ENCODE data around the gene CFAP100. TPM values are rescaled to one million over a fixed set of nuclear protein-coding genes. Genes with fewer than 3 reads are reported as not detected.

Gene CFAP100
- total RNA-seq, 1 experiment from 2014 or later, result not detected

- Mint-ChIP-seq H3K4me3 (ENCODE audit: unreplicated experiment) (no peak overlapping the region), H3K27ac (ENCODE audit: unreplicated experiment) (no peak overlapping the region), H3K4me1 (ENCODE audit: low read depth, unreplicated experiment) (peaks cover 8% of the 10 kb centered on the region), H3K27me3 (ENCODE audit: insufficient read depth, unreplicated experiment) (no peaks in the 10 kb centered on the region), H3K9me3 (ENCODE audit: unreplicated experiment) (no peaks in the 10 kb centered on the region), H3K36me3 (ENCODE audit: insufficient read depth, unreplicated experiment) (peaks cover 1% of the 10 kb centered on the region)
- no peak overlapping the region for H3K4me3 ChIP-seq (ENCODE audit: low read depth, low read length)
- CTCF ChIA-PET, result no interaction called here
- no peaks in the 10 kb centered on the region for H3K27me3 ChIP-seq (replicated peaks; ENCODE audit: control insufficient read depth, insufficient read depth, low read length)
- BruUV-seq (replicated peaks), result no TSS peak
- H3K36me3 ChIP-seq (ENCODE audit: control insufficient read depth, insufficient read depth, low read length), result no peaks in the 10 kb centered on the region; the same call in 1 of the 2 replicates
- peaks cover 10% of the 10 kb centered on the region for H3K4me1 ChIP-seq
- no peak for DNase-seq
- no peak for TF ChIP-seq CTCF (IDR thresholded peaks at IDR 0.05; ENCODE audit: insufficient read depth in 1 of 2, low read depth in 1 of 2, low read length in 1 of 2, severe bottlenecking in 1 of 2, unreplicated experiment in 1 of 2)
- no peaks in the 10 kb centered on the region for H3K9me3 ChIP-seq
- intact Hi-C loops (cut with micrococcal nuclease; ENCODE audit: unreplicated experiment), result no loop called here
- POLR2A ChIA-PET, result no interaction called here
Observed at GRCh38 chr3:126442094-126442855, 47.6 kb downstream of the CFAP100 start.

- BruUV-seq (replicated peaks), result no TSS peak
- no peaks in the 10 kb centered on the region for H3K9me3 Mint-ChIP-seq (ENCODE audit: unreplicated experiment)
Observed at GRCh38 chr3:126442856-126443242, 48.1 kb downstream of the CFAP100 start.

GRCh38 chr3:126445506-126445905, 50.8 kb downstream of the CFAP100 start:
- BruUV-seq (replicated peaks), result no TSS peak
- Histone ChIP-seq H3K4me1 (peaks cover 10% of the 10 kb centered on the region), H3K36me3 (ENCODE audit: control insufficient read depth, insufficient read depth, low read length) (no peaks in the 10 kb centered on the region; the same call in 1 of the 2 replicates), H3K4me3 (ENCODE audit: low read depth, low read length) (no peak overlapping the region), H3K27me3 (replicated peaks; ENCODE audit: control insufficient read depth, insufficient read depth, low read length) (no peaks in the 10 kb centered on the region), H3K9me3 (no peaks in the 10 kb centered on the region)
- Mint-ChIP-seq H3K36me3 (ENCODE audit: insufficient read depth, unreplicated experiment) (peaks cover under 1% of the 10 kb centered on the region), H3K27ac (ENCODE audit: unreplicated experiment) (no peak overlapping the region), H3K27me3 (ENCODE audit: insufficient read depth, unreplicated experiment) (no peaks in the 10 kb centered on the region), H3K4me3 (ENCODE audit: unreplicated experiment) (no peak overlapping the region), H3K9me3 (ENCODE audit: unreplicated experiment) (no peaks in the 10 kb centered on the region), H3K4me1 (ENCODE audit: low read depth, unreplicated experiment) (peaks cover 8% of the 10 kb centered on the region)
- DNase-seq, result no peak
- no peak for TF ChIP-seq CTCF (IDR thresholded peaks at IDR 0.05; ENCODE audit: insufficient read depth in 1 of 2, low read depth in 1 of 2, low read length in 1 of 2, severe bottlenecking in 1 of 2, unreplicated experiment in 1 of 2)
- ChIA-PET CTCF (no interaction called here), POLR2A (interaction anchor here (0.6 kb wide), 1 partner anchor 57 kb away, joined by 16 read pairs; no protein-coding TSS in a partner anchor)
- intact Hi-C loops (cut with micrococcal nuclease; ENCODE audit: unreplicated experiment), result no loop called here

More at GRCh38 chr3:126442856-126443242, 48.1 kb downstream of the CFAP100 start:
- Mint-ChIP-seq H3K27ac (ENCODE audit: unreplicated experiment) (no peak overlapping the region), H3K36me3 (ENCODE audit: insufficient read depth, unreplicated experiment) (no peaks in the 10 kb centered on the region), H3K27me3 (ENCODE audit: insufficient read depth, unreplicated experiment) (no peaks in the 10 kb centered on the region), H3K4me3 (ENCODE audit: unreplicated experiment) (no peak overlapping the region), H3K4me1 (ENCODE audit: low read depth, unreplicated experiment) (peaks cover 8% of the 10 kb centered on the region)
- no peak for TF ChIP-seq CTCF (IDR thresholded peaks at IDR 0.05; ENCODE audit: insufficient read depth in 1 of 2, low read depth in 1 of 2, low read length in 1 of 2, severe bottlenecking in 1 of 2, unreplicated experiment in 1 of 2)
- POLR2A ChIA-PET, result no interaction called here
- CTCF ChIA-PET, result no interaction called here
- DNase-seq, result no peak
- Histone ChIP-seq H3K36me3 (ENCODE audit: control insufficient read depth, insufficient read depth, low read length) (no peaks in the 10 kb centered on the region; the same call in 1 of the 2 replicates), H3K9me3 (no peaks in the 10 kb centered on the region), H3K27me3 (replicated peaks; ENCODE audit: control insufficient read depth, insufficient read depth, low read length) (no peaks in the 10 kb centered on the region), H3K4me3 (ENCODE audit: low read depth, low read length) (no peak overlapping the region), H3K4me1 (peaks cover 10% of the 10 kb centered on the region)
- intact Hi-C loops (cut with micrococcal nuclease; ENCODE audit: unreplicated experiment), result no loop called here

All from Caco-2 (cell line).